Left forelimb (tissue), 1 donor: ENCODE measurements around the gene UCP2.
"Not testable (repeated sequence)": the region's sequence is repeated elsewhere in the genome, so short reads cannot be mapped to it uniquely, and the experiment has no call there.

ENCODE experiments used
- DNase-seq: peaks from one replicate; pipeline ENCODE4 v3.0.0-alpha.2; 2018; ENCODE audit warnings: low spot score

The UCP2 gene

GRCh38 chr11:73944085-73944484, 38.6 kb downstream of the UCP2 start:
- DNase-seq, result no peak

GRCh38 chr11:73942010-73942409, 40.6 kb downstream of the UCP2 start:
- no peak for DNase-seq

GRCh38 chr11:73940801-73941570, 41.7 kb downstream of the UCP2 start:
- no peak for DNase-seq

- no peak for DNase-seq
Measured at GRCh38 chr11:73939096-73939495, 43.5 kb downstream of the UCP2 start.

- DNase-seq, result not testable (repeated sequence)
Measured at GRCh38 chr11:73936047-73936446, 46.6 kb downstream of the UCP2 start.

DNA sequence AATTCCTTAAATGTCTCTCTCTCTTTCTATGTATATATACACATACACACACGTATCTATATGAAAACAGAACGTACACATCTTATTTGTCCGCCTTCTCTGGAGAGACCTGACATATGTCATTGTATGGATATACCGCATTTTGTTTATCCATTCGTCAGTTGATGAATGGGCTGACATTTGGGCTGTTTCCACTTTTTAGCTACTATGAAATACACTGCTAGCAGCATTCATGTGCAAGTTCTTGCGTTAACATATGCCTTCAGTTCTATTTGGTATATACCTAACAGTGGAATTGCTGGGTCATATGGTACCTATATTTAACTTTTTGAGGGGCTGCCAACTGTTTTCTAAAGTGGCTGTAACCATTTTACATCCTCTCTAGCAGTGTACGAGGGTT, 49.9 kb downstream of the UCP2 start:
- DNase-seq, result no peak

DNA sequence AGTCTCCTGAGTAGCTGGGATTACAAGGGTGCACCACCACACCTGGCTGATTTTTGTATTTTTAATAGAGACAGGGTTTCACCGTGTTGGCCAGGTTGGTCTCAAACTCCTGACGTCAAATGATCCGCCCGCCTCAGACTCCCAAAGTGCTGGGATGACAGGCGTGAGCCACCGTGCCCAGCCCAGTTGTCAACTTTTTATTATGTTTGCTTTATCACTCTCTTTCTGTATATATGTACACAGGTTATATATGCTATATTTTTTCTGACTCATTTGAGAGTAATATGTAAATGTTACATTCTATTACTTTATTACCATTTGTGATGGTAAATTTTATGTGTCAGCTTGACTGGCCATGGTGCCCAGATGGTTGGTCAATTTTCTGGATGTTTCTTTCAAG, 50.7 kb downstream of the UCP2 start:
- DNase-seq, result no peak

GRCh38 chr11:73931039-73931645, 51.5 kb downstream of the UCP2 start:
- DNase-seq, result no peak

- no peak for DNase-seq
Measured at GRCh38 chr11:73929388-73929787, 53.3 kb downstream of the UCP2 start.
